GM13977 (cell line): ENCODE results near the gene TMED1.

Source experiments
- DNase-seq: peaks from one replicate; pipeline ENCODE4 v3.0.0; 2012; ENCODE audit warnings: low spot score
- in situ Hi-C: fragments of 300-500 bp; cut with MboI; formaldehyde crosslinking; loops from one replicate; pipeline ENCODE4 v1.12.0; 2022; ENCODE audit warnings: low sequenced_read_pairs, low pct_unique_long_range_greater_than_20kb, mixed read lengths, inconsistent platforms; ENCODE audit not compliant: unreplicated experiment
- TF ChIP-seq, protein P1 (sequence below): IDR thresholded peaks from 2 replicates; pipeline ENCODE4 v1.5.1; 2012; ENCODE audit warnings: mild to moderate bottlenecking, control low read depth; ENCODE audit not compliant: insufficient read depth; ENCODE audit errors: extremely low read depth, missing control alignments

The TMED1 gene

DNA sequence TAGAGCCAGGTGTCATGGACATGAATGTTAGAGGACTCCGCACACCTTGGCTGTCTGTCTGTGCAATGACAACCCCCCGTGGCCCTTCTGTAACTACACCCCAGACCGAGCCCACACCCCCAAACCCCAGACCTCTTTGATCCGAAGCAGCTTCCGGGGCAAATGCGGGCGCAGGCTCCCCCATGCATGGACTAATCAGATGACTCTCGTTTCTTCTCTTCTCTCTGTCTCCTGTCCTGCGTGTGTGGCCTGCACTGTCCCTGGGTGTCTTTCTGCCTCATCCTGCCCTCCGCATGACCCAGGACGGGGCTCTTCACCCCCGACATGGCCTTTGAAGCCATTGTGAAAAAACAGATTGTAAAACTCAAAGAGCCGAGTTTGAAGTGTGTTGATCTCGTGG, 38.9 kb downstream of the TMED1 start:
- DNase-seq: no peak
- TF ChIP-seq, protein P1, sequence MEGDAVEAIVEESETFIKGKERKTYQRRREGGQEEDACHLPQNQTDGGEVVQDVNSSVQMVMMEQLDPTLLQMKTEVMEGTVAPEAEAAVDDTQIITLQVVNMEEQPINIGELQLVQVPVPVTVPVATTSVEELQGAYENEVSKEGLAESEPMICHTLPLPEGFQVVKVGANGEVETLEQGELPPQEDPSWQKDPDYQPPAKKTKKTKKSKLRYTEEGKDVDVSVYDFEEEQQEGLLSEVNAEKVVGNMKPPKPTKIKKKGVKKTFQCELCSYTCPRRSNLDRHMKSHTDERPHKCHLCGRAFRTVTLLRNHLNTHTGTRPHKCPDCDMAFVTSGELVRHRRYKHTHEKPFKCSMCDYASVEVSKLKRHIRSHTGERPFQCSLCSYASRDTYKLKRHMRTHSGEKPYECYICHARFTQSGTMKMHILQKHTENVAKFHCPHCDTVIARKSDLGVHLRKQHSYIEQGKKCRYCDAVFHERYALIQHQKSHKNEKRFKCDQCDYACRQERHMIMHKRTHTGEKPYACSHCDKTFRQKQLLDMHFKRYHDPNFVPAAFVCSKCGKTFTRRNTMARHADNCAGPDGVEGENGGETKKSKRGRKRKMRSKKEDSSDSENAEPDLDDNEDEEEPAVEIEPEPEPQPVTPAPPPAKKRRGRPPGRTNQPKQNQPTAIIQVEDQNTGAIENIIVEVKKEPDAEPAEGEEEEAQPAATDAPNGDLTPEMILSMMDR: no peak
- in situ Hi-C loops: no loop called here

DNA sequence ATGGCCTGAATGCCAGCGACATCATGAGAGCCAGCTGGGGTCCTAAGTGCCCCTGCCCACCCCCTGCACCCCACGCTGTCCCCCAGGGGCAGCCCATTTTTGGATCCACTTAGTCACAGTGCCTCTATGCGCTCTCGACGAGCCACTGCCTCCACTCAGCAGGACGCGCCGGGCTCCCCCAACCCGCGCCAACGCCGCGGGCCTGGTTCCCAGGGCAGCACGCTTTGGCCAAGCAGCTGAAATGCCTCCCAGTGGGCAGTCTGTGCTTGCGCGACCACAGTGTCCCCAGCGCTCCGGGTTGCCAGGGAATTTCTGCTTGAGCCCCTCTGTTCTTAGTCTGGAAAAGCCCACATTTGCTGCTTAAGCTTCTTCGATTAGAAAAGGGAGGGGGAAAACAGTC, 39.4 kb downstream of the TMED1 start:
- in situ Hi-C loops: no loop called here
- DNase-seq: no peak
- TF ChIP-seq, protein P1: no peak

DNA sequence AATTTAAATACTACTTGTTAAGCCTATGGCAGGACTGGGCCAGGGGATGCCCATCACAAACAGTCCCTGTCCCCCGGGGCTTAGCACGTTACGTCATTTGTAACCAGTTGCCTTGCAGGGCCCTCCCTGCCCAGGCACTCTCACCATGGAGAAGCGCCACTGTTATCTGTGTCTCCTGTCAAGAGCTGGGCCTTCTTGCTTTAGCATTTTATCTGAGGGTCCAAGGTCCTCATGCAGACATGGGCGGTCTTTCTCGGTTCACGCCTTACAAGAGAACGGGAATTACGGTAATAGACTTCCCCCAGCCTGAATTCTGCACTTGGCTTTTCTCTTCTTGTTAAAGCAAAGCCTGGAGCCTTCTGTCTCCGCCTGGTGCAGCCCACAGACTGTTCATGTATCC, 46.1 kb downstream of the TMED1 start:
- TF ChIP-seq, protein P1: no peak
- no peak for DNase-seq
- in situ Hi-C loops: no loop called here

DNA sequence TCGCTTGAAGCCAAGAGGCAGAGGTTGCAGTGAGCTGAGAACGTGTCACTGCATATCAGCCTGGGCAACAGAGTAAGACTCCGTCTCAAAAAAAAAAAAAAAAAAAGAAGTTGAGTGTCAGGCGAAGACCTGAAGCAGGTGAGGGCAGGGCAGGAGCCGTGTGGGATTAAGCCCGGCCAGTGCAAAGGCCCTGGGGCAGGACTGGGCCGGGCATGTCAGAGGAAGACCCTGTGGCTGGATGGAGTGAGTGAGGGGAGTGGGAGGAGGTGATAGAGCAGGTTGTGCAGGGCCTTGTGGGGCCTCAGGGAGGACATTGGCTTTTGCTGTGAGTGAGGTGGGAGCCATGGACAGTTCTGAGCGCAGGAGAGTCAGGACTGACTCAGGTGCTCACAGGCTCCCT, 47.9 kb downstream of the TMED1 start:
- TF ChIP-seq, protein P1: no peak
- in situ Hi-C loops: no loop called here
- no peak for DNase-seq

DNA sequence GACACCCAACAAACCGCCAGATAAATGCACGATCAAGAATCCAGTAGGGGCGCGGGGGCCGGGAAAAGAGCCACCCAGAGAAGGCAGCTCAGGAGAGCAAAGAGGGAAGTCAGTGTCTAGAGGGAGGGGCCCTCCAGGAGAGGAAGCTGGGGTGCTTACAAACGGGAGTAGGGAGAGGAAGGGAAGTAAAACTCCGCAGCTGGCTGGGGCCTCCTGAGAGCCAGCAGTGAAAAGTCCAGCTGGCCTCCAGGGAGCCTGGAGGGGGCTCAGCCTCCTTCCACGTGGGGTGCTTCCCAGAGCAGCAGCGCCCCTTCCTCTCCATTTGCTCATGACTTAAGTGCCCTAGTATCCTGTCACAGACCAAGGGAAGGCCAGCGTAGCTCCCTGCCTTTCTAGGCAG, 51.8 kb downstream of the TMED1 start:
- TF ChIP-seq, protein P1: no peak
- in situ Hi-C loops: no loop called here
- DNase-seq: no peak

DNA sequence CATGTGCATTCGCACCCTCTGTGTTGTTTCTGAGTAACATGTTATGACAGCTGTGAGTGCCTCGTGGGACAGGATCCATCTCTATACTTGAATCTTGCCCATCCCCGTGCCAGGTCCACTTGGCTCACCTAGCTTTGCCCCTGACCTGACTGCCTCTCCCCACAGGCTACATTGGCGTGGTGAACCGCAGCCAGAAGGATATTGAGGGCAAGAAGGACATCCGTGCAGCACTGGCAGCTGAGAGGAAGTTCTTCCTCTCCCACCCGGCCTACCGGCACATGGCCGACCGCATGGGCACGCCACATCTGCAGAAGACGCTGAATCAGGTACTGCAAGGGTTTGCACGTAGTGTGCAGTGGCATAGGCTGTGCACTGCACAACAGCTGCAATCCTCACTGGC, 53.2 kb downstream of the TMED1 start:
- in situ Hi-C loops: no loop called here
- TF ChIP-seq, protein P1: no peak

More for the DNA sequence above, 53.2 kb downstream of the TMED1 start:
- DNase-seq: no peak
